ENCODE results near the gene NAAA. TPM values are rescaled to one million over a fixed set of nuclear protein-coding genes. Genes with fewer than 3 reads are reported as not detected.

The NAAA gene
- total RNA-seq, 2 experiments from 2014 or later: 15.3 to 21.5 TPM

GRCh38 chr4:75892508-75892907, 48.3 kb downstream of the NAAA start:
- H3K27ac ChIP-seq (ENCODE audit: low read depth, low read length, poor library complexity, severe bottlenecking): no peak overlapping the region
- TF ChIP-seq CTCF (conservative IDR thresholded peaks at IDR 0.05; ENCODE audit: low read length): no peak
- TF ChIP-seq EZH2phosphoT487 (IDR thresholded peaks at IDR 0.05; ENCODE audit: borderline replicate concordance, low read depth, low read length): no peak
- no peaks in the 10 kb centered on the region for H3K79me2 ChIP-seq (ENCODE audit: insufficient read depth, low read depth, low read length)
- H3K36me3 ChIP-seq (ENCODE audit: insufficient read depth, low read length): no peaks in the 10 kb centered on the region
- DNase-seq (ENCODE audit: low spot score): no peak
- no peaks in the 10 kb centered on the region for H3K9me3 ChIP-seq (ENCODE audit: low read length)
- BruUV-seq (replicated peaks): no TSS peak
- no peak overlapping the region for H3K4me3 ChIP-seq (ENCODE audit: low read depth, low read length, poor library complexity, severe bottlenecking)
- no peak overlapping the region for H2AFZ ChIP-seq (ENCODE audit: low read length)
- no peaks in the 10 kb centered on the region for H3K4me1 ChIP-seq (ENCODE audit: insufficient read depth, low read length, poor library complexity, severe bottlenecking)
- intact Hi-C loops (cut with micrococcal nuclease; ENCODE audit: unreplicated experiment): no loop called here
- no peak overlapping the region for H3K4me2 ChIP-seq (ENCODE audit: low read length)
- POLR2A ChIA-PET: no interaction called here
- no peaks in the 10 kb centered on the region for H3K9me2 ChIP-seq (ENCODE audit: insufficient read depth, low read length)
- no peaks in the 10 kb centered on the region for H4K20me1 ChIP-seq (ENCODE audit: insufficient read depth, low read length)
- CTCF ChIA-PET (ENCODE audit: unreplicated experiment): no interaction called here

GRCh38 chr4:75891611-75892010, 49.2 kb downstream of the NAAA start:
- CTCF ChIA-PET (ENCODE audit: unreplicated experiment): no interaction called here
- Histone ChIP-seq H3K9me2 (ENCODE audit: insufficient read depth, low read length) (no peaks in the 10 kb centered on the region), H2AFZ (ENCODE audit: low read length) (no peak overlapping the region), H3K4me3 (ENCODE audit: low read depth, low read length, poor library complexity, severe bottlenecking) (no peak overlapping the region), H3K9me3 (ENCODE audit: low read length) (no peaks in the 10 kb centered on the region), H3K79me2 (ENCODE audit: insufficient read depth, low read depth, low read length) (no peaks in the 10 kb centered on the region), H4K20me1 (ENCODE audit: insufficient read depth, low read length) (no peaks in the 10 kb centered on the region), H3K4me2 (ENCODE audit: low read length) (no peak overlapping the region), H3K27ac (ENCODE audit: low read depth, low read length, poor library complexity, severe bottlenecking) (no peak overlapping the region), H3K4me1 (ENCODE audit: insufficient read depth, low read length, poor library complexity, severe bottlenecking) (no peaks in the 10 kb centered on the region), H3K36me3 (ENCODE audit: insufficient read depth, low read length) (no peaks in the 10 kb centered on the region)
- intact Hi-C loops (cut with micrococcal nuclease; ENCODE audit: unreplicated experiment): no loop called here
- no TSS peak for BruUV-seq (replicated peaks)
- POLR2A ChIA-PET: no interaction called here
- DNase-seq (ENCODE audit: low spot score): no peak
- no peak for TF ChIP-seq CTCF (conservative IDR thresholded peaks at IDR 0.05; ENCODE audit: low read length)
- TF ChIP-seq EZH2phosphoT487 (IDR thresholded peaks at IDR 0.05; ENCODE audit: borderline replicate concordance, low read depth, low read length): no peak

- Histone ChIP-seq H3K4me3 (ENCODE audit: low read depth, low read length, poor library complexity, severe bottlenecking) (no peak overlapping the region), H3K9me3 (ENCODE audit: low read length) (no peaks in the 10 kb centered on the region), H2AFZ (ENCODE audit: low read length) (no peak overlapping the region), H3K4me1 (ENCODE audit: insufficient read depth, low read length, poor library complexity, severe bottlenecking) (no peaks in the 10 kb centered on the region), H3K4me2 (ENCODE audit: low read length) (no peak overlapping the region), H3K27ac (ENCODE audit: low read depth, low read length, poor library complexity, severe bottlenecking) (no peak overlapping the region), H3K36me3 (ENCODE audit: insufficient read depth, low read length) (no peaks in the 10 kb centered on the region), H3K9me2 (ENCODE audit: insufficient read depth, low read length) (no peaks in the 10 kb centered on the region), H3K79me2 (ENCODE audit: insufficient read depth, low read depth, low read length) (no peaks in the 10 kb centered on the region), H4K20me1 (ENCODE audit: insufficient read depth, low read length) (no peaks in the 10 kb centered on the region)
- DNase-seq (ENCODE audit: low spot score): no peak
- TF ChIP-seq EZH2phosphoT487 (IDR thresholded peaks at IDR 0.05; ENCODE audit: borderline replicate concordance, low read depth, low read length) (no peak), CTCF (conservative IDR thresholded peaks at IDR 0.05; ENCODE audit: low read length) (no peak)
- CTCF ChIA-PET (ENCODE audit: unreplicated experiment): interaction anchor here (0.8 kb wide), 1 partner anchor 14 kb away, joined by 3 read pairs; no protein-coding TSS in a partner anchor
- no TSS peak for BruUV-seq (replicated peaks)
- POLR2A ChIA-PET: no interaction called here
- intact Hi-C loops (cut with micrococcal nuclease; ENCODE audit: unreplicated experiment): no loop called here
Measured at GRCh38 chr4:75889537-75890199, 51.1 kb downstream of the NAAA start.
